Measurements from ENCODE around the gene DYNC1H1.

Gene DYNC1H1

GRCh38 chr14:101997429-101998336 is 33.3 kb downstream of the DYNC1H1 start:
- DNase-seq (ENCODE audit: low read depth): no peak

GRCh38 chr14:102000902-102001301 is 36.5 kb downstream of the DYNC1H1 start:
- DNase-seq (ENCODE audit: low read depth): no peak

- no peak for DNase-seq (ENCODE audit: low read depth)
Observed at GRCh38 chr14:102005336-102005735, 41.0 kb downstream of the DYNC1H1 start.

- DNase-seq (ENCODE audit: low read depth): no peak
Observed at GRCh38 chr14:102007916-102008418, 43.6 kb downstream of the DYNC1H1 start.

- DNase-seq (ENCODE audit: low read depth): no peak
Observed at GRCh38 chr14:102008891-102009290, 44.5 kb downstream of the DYNC1H1 start.

- no peak for DNase-seq (ENCODE audit: low read depth)
Observed at GRCh38 chr14:102011631-102012030, 47.3 kb downstream of the DYNC1H1 start.

- DNase-seq (ENCODE audit: low read depth): no peak
Observed at GRCh38 chr14:102012336-102012735, 48.0 kb downstream of the DYNC1H1 start.

- no peak for DNase-seq (ENCODE audit: low read depth)
Observed at GRCh38 chr14:102013669-102014200, 49.4 kb downstream of the DYNC1H1 start.

GRCh38 chr14:102015045-102015685 is 50.8 kb downstream of the DYNC1H1 start:
- no peak for DNase-seq (ENCODE audit: low read depth)

GRCh38 chr14:102015771-102016170 is 51.4 kb downstream of the DYNC1H1 start:
- no peak for DNase-seq (ENCODE audit: low read depth)

- no peak for DNase-seq (ENCODE audit: low read depth)
Observed at GRCh38 chr14:102016420-102017090, 52.2 kb downstream of the DYNC1H1 start.

GRCh38 chr14:102018251-102018650 is 53.9 kb downstream of the DYNC1H1 start:
- no peak for DNase-seq (ENCODE audit: low read depth)

- DNase-seq (ENCODE audit: low read depth): no peak
Observed at GRCh38 chr14:102019006-102019540, 54.7 kb downstream of the DYNC1H1 start.

- no peak for DNase-seq (ENCODE audit: low read depth)
Observed at GRCh38 chr14:102020058-102020971, 55.9 kb downstream of the DYNC1H1 start.

- DNase-seq (ENCODE audit: low read depth): no peak
Observed at GRCh38 chr14:102026934-102027333, 62.6 kb downstream of the DYNC1H1 start.

- no peak for DNase-seq (ENCODE audit: low read depth)
Observed at GRCh38 chr14:102027951-102028350, 63.6 kb downstream of the DYNC1H1 start.

GRCh38 chr14:102028733-102029132 is 64.4 kb downstream of the DYNC1H1 start:
- no peak for DNase-seq (ENCODE audit: low read depth)

GRCh38 chr14:102029956-102030355 is 65.6 kb downstream of the DYNC1H1 start:
- DNase-seq (ENCODE audit: low read depth): no peak

GRCh38 chr14:102033241-102033640 is 68.9 kb downstream of the DYNC1H1 start:
- no peak for DNase-seq (ENCODE audit: low read depth)

- no peak for DNase-seq (ENCODE audit: low read depth)
Observed at GRCh38 chr14:102034301-102034700, 69.9 kb downstream of the DYNC1H1 start.

GRCh38 chr14:102035914-102036313 is 71.5 kb downstream of the DYNC1H1 start:
- DNase-seq (ENCODE audit: low read depth): no peak
